ENCODE data around the gene DDAH1. TPM values are rescaled to one million over a fixed set of nuclear protein-coding genes. Genes with fewer than 3 reads are reported as not detected.

The DDAH1 gene
- total and polyA plus RNA-seq, 2 donors: 12.3 to 32.9 TPM

GRCh38 chr1:85344256-85344694 lies 120.7 kb downstream of the DDAH1 start:
- no peak for DNase-seq (ENCODE audit: extremely low spot score)
- Histone ChIP-seq H3K27ac (ENCODE audit: low read depth) (no peak overlapping the region), H3K4me1 (ENCODE audit: insufficient read depth) (peaks cover 2% of the 10 kb centered on the region), H3K4me3 (ENCODE audit: low read depth, low read length) (no peak overlapping the region), H3K36me3 (ENCODE audit: insufficient read depth) (no peaks in the 10 kb centered on the region)
- 42% methylated on average over 3 of the region's 3 CpGs for WGBS

GRCh38 chr1:85343612-85344255 lies 121.2 kb downstream of the DDAH1 start:
- H3K4me3 ChIP-seq (ENCODE audit: low read depth, low read length): no peak overlapping the region
- 13% methylated on average over 1 of the region's 1 CpG for WGBS
- H3K36me3 ChIP-seq (ENCODE audit: insufficient read depth): no peaks in the 10 kb centered on the region
- peaks cover 2% of the 10 kb centered on the region for H3K4me1 ChIP-seq (ENCODE audit: insufficient read depth)
- H3K27ac ChIP-seq (ENCODE audit: low read depth): no peak overlapping the region
- no peak for DNase-seq (ENCODE audit: extremely low spot score)

GRCh38 chr1:85343213-85343611 lies 121.7 kb downstream of the DDAH1 start:
- WGBS: 28% methylated on average over 1 of the region's 1 CpG
- DNase-seq (ENCODE audit: extremely low spot score): no peak
- no peaks in the 10 kb centered on the region for H3K36me3 ChIP-seq (ENCODE audit: insufficient read depth)
- H3K27ac ChIP-seq (ENCODE audit: low read depth): no peak overlapping the region
- H3K4me1 ChIP-seq (ENCODE audit: insufficient read depth): peaks cover 2% of the 10 kb centered on the region
- no peak overlapping the region for H3K4me3 ChIP-seq (ENCODE audit: low read depth, low read length)

GRCh38 chr1:85342207-85342606 lies 122.8 kb downstream of the DDAH1 start:
- Histone ChIP-seq H3K36me3 (ENCODE audit: insufficient read depth) (no peaks in the 10 kb centered on the region), H3K4me3 (ENCODE audit: low read depth, low read length) (no peak overlapping the region), H3K27ac (ENCODE audit: low read depth) (no peak overlapping the region), H3K4me1 (ENCODE audit: insufficient read depth) (peaks cover 2% of the 10 kb centered on the region)
- no peak for DNase-seq (ENCODE audit: extremely low spot score)

GRCh38 chr1:85340427-85340826 lies 124.5 kb downstream of the DDAH1 start:
- DNase-seq (ENCODE audit: extremely low spot score): no peak
- Histone ChIP-seq H3K36me3 (ENCODE audit: insufficient read depth) (no peaks in the 10 kb centered on the region), H3K4me3 (ENCODE audit: low read depth, low read length) (no peak overlapping the region), H3K4me1 (ENCODE audit: insufficient read depth) (peaks cover 2% of the 10 kb centered on the region), H3K27ac (ENCODE audit: low read depth) (no peak overlapping the region)
- WGBS: 36% methylated on average over 3 of the region's 3 CpGs

GRCh38 chr1:85339656-85340399 lies 125.1 kb downstream of the DDAH1 start:
- Histone ChIP-seq H3K36me3 (ENCODE audit: insufficient read depth) (no peaks in the 10 kb centered on the region), H3K4me3 (ENCODE audit: low read depth, low read length) (no peak overlapping the region), H3K4me1 (ENCODE audit: insufficient read depth) (peaks cover 2% of the 10 kb centered on the region), H3K27ac (ENCODE audit: low read depth) (no peak overlapping the region)
- 76% methylated on average over 7 of the region's 7 CpGs for WGBS
- no peak for DNase-seq (ENCODE audit: extremely low spot score)

GRCh38 chr1:85339089-85339488 lies 125.9 kb downstream of the DDAH1 start:
- 76% methylated on average over 5 of the region's 5 CpGs for whole genome bisulfite sequencing
- Histone ChIP-seq H3K4me3 (ENCODE audit: low read depth, low read length) (no peak overlapping the region), H3K4me1 (ENCODE audit: insufficient read depth) (no peaks in the 10 kb centered on the region), H3K36me3 (ENCODE audit: insufficient read depth) (no peaks in the 10 kb centered on the region), H3K27ac (ENCODE audit: low read depth) (no peak overlapping the region)
- DNase-seq (ENCODE audit: extremely low spot score): no peak

GRCh38 chr1:85334962-85335361 lies 130.0 kb downstream of the DDAH1 start:
- Histone ChIP-seq H3K4me3 (ENCODE audit: low read depth, low read length) (no peak overlapping the region), H3K36me3 (ENCODE audit: insufficient read depth) (no peaks in the 10 kb centered on the region), H3K4me1 (ENCODE audit: insufficient read depth) (no peaks in the 10 kb centered on the region), H3K27ac (ENCODE audit: low read depth) (no peak overlapping the region)
- 77% methylated on average over 2 of the region's 2 CpGs for WGBS
- no peak for DNase-seq (ENCODE audit: extremely low spot score)

- no peak for DNase-seq (ENCODE audit: extremely low spot score)
- Histone ChIP-seq H3K27ac (ENCODE audit: low read depth) (no peak overlapping the region), H3K4me1 (ENCODE audit: insufficient read depth) (no peaks in the 10 kb centered on the region), H3K36me3 (ENCODE audit: insufficient read depth) (no peaks in the 10 kb centered on the region), H3K4me3 (ENCODE audit: low read depth, low read length) (no peak overlapping the region)
- WGBS: 96% methylated on average over 1 of the region's 1 CpG
These were observed 131.8 kb downstream of the DDAH1 start for GRCh38 chr1:85333186-85333585.

GRCh38 chr1:85332575-85332974 lies 132.4 kb downstream of the DDAH1 start:
- Histone ChIP-seq H3K36me3 (ENCODE audit: insufficient read depth) (no peaks in the 10 kb centered on the region), H3K4me1 (ENCODE audit: insufficient read depth) (no peaks in the 10 kb centered on the region), H3K27ac (ENCODE audit: low read depth) (no peak overlapping the region), H3K4me3 (ENCODE audit: low read depth, low read length) (no peak overlapping the region)
- 97% methylated on average over 1 of the region's 1 CpG for WGBS
- no peak for DNase-seq (ENCODE audit: extremely low spot score)

GRCh38 chr1:85330711-85331290 lies 134.2 kb downstream of the DDAH1 start:
- WGBS: 51% methylated on average over 6 of the region's 6 CpGs
- H3K4me1 ChIP-seq (ENCODE audit: insufficient read depth): no peaks in the 10 kb centered on the region
- H3K27ac ChIP-seq (ENCODE audit: low read depth): no peak overlapping the region
- no peaks in the 10 kb centered on the region for H3K36me3 ChIP-seq (ENCODE audit: insufficient read depth)
- no peak overlapping the region for H3K4me3 ChIP-seq (ENCODE audit: low read depth, low read length)
- no peak for DNase-seq (ENCODE audit: extremely low spot score)

- WGBS: 33% methylated on average over 3 of the region's 3 CpGs
- no peak overlapping the region for H3K4me3 ChIP-seq (ENCODE audit: low read depth, low read length)
- no peak for DNase-seq (ENCODE audit: extremely low spot score)
- no peak overlapping the region for H3K27ac ChIP-seq (ENCODE audit: low read depth)
- H3K4me1 ChIP-seq (ENCODE audit: insufficient read depth): no peaks in the 10 kb centered on the region
- H3K36me3 ChIP-seq (ENCODE audit: insufficient read depth): no peaks in the 10 kb centered on the region
These were observed 134.7 kb downstream of the DDAH1 start for GRCh38 chr1:85330214-85330631.

GRCh38 chr1:85328713-85329397 lies 136.1 kb downstream of the DDAH1 start:
- Histone ChIP-seq H3K4me1 (ENCODE audit: insufficient read depth) (no peaks in the 10 kb centered on the region), H3K27ac (ENCODE audit: low read depth) (no peak overlapping the region), H3K36me3 (ENCODE audit: insufficient read depth) (no peaks in the 10 kb centered on the region), H3K4me3 (ENCODE audit: low read depth, low read length) (no peak overlapping the region)
- WGBS: 39% methylated on average over 3 of the region's 3 CpGs
- DNase-seq (ENCODE audit: extremely low spot score): no peak

GRCh38 chr1:85327759-85328158 lies 137.2 kb downstream of the DDAH1 start:
- WGBS: 46% methylated on average over 2 of the region's 2 CpGs
- Histone ChIP-seq H3K27ac (ENCODE audit: low read depth) (no peak overlapping the region), H3K4me1 (ENCODE audit: insufficient read depth) (no peaks in the 10 kb centered on the region), H3K36me3 (ENCODE audit: insufficient read depth) (no peaks in the 10 kb centered on the region), H3K4me3 (ENCODE audit: low read depth, low read length) (no peak overlapping the region)
- DNase-seq (ENCODE audit: extremely low spot score): no peak

Data from urinary bladder (tissue), 4 donors.